ENCODE data around the gene SLC45A3.

GRCh38 chr1:205636732-205637131 lies 43.6 kb downstream of the SLC45A3 start:
- TF ChIP-seq, protein P1, sequence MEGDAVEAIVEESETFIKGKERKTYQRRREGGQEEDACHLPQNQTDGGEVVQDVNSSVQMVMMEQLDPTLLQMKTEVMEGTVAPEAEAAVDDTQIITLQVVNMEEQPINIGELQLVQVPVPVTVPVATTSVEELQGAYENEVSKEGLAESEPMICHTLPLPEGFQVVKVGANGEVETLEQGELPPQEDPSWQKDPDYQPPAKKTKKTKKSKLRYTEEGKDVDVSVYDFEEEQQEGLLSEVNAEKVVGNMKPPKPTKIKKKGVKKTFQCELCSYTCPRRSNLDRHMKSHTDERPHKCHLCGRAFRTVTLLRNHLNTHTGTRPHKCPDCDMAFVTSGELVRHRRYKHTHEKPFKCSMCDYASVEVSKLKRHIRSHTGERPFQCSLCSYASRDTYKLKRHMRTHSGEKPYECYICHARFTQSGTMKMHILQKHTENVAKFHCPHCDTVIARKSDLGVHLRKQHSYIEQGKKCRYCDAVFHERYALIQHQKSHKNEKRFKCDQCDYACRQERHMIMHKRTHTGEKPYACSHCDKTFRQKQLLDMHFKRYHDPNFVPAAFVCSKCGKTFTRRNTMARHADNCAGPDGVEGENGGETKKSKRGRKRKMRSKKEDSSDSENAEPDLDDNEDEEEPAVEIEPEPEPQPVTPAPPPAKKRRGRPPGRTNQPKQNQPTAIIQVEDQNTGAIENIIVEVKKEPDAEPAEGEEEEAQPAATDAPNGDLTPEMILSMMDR (IDR thresholded peaks at IDR 0.05 in 4 of 5, conservative IDR thresholded peaks at IDR 0.05 in 1 of 5) = no peak
- TF ChIP-seq POLR2A (IDR thresholded peaks at IDR 0.05) = no peak
